ENCODE measurements around the gene HSPB8. TPM values are rescaled to one million over a fixed set of nuclear protein-coding genes. Genes with fewer than 3 reads are reported as not detected.

Gene HSPB8
- total and polyA plus RNA-seq, 8 donors = 17.3 to 253 (median 59.6) TPM

GRCh38 chr12:119147847-119148448, 30.8 kb upstream of the HSPB8 start:
- peaks cover 0 to 11% (median 0%) of the 10 kb centered on the region in 3 donors for H3K27me3 ChIP-seq
- H3K9me3 ChIP-seq = peaks cover 0 to 18% (median 12%) of the 10 kb centered on the region in 4 donors
- DNase-seq = no peak
- TF ChIP-seq POLR2A (IDR thresholded peaks at IDR 0.05) (no peak), CTCF (IDR thresholded peaks at IDR 0.05) (no peak), EP300 (IDR thresholded peaks at IDR 0.05) (no peak)
- WGBS, 5 donors = 64 to 75% (median 72%) methylated on average over 2 of the region's 2 CpGs
- H3K36me3 ChIP-seq = no peaks in the 10 kb centered on the region
- no peak overlapping the region for H3K4me3 ChIP-seq
- intact Hi-C loops (cut with DNase I; ENCODE audit: low total_unique reads) = no loop called here
- no peaks in the 10 kb centered on the region for H3K4me1 ChIP-seq
- no peak overlapping the region for H3K27ac ChIP-seq

- no peak for TF ChIP-seq CTCF (IDR thresholded peaks at IDR 0.05)
- no peak for TF ChIP-seq POLR2AphosphoS5 (IDR thresholded peaks at IDR 0.05)
- TF ChIP-seq EP300 (IDR thresholded peaks at IDR 0.05) = no peak
- no peak for TF ChIP-seq POLR2A (IDR thresholded peaks at IDR 0.05)
- no peak overlapping the region for H3K27ac ChIP-seq
- WGBS, 5 donors = 83 to 95% (median 88%) methylated on average over 7 of the region's 7 CpGs
Measured at GRCh38 chr12:119149270-119149669, 29.5 kb upstream of the HSPB8 start.

GRCh38 chr12:119151445-119152026, 27.2 kb upstream of the HSPB8 start:
- intact Hi-C loops (cut with DNase I; ENCODE audit: low total_unique reads) = no loop called here
- Histone ChIP-seq H3K27me3 (peaks cover 0 to 23% (median 10%) of the 10 kb centered on the region in 3 donors), H3K36me3 (no peaks in the 10 kb centered on the region), H3K27ac (no peak overlapping the region), H3K4me1 (peaks cover 0 to 5% (median 0%) of the 10 kb centered on the region in 4 donors), H3K9me3 (peaks cover 0 to 24% (median 17%) of the 10 kb centered on the region in 4 donors), H3K4me3 (no peak overlapping the region)
- TF ChIP-seq POLR2AphosphoS5 (IDR thresholded peaks at IDR 0.05) (no peak), POLR2A (IDR thresholded peaks at IDR 0.05) (no peak), EP300 (IDR thresholded peaks at IDR 0.05) (no peak), CTCF (IDR thresholded peaks at IDR 0.05) (no peak)
- DNase-seq = no peak
- WGBS, 5 donors = 81 to 100% (median 88%) methylated on average over 1 of the region's 1 CpG

More at GRCh38 chr12:119149270-119149669, 29.5 kb upstream of the HSPB8 start:
- no peak for DNase-seq
- Histone ChIP-seq H3K36me3 (no peaks in the 10 kb centered on the region), H3K4me1 (peaks cover 0 to 5% (median 0%) of the 10 kb centered on the region in 4 donors), H3K9me3 (peaks cover 0 to 24% (median 15%) of the 10 kb centered on the region in 4 donors), H3K27me3 (peaks cover 0 to 23% (median 9%) of the 10 kb centered on the region in 3 donors), H3K4me3 (no peak overlapping the region)
- intact Hi-C loops (cut with DNase I; ENCODE audit: low total_unique reads) = no loop called here

GRCh38 chr12:119153477-119154434, 25.0 kb upstream of the HSPB8 start:
- Histone ChIP-seq H3K9me3 (peaks cover 0 to 24% (median 17%) of the 10 kb centered on the region in 4 donors), H3K4me3 (no peak overlapping the region), H3K36me3 (no peaks in the 10 kb centered on the region), H3K4me1 (peaks cover 0 to 5% (median 0%) of the 10 kb centered on the region in 4 donors), H3K27me3 (peaks cover 0 to 25% (median 10%) of the 10 kb centered on the region in 3 donors), H3K27ac (no peak overlapping the region)
- intact Hi-C loops (cut with DNase I; ENCODE audit: low total_unique reads) = no loop called here
- DNase-seq = peak; percentile 72 to 77
- TF ChIP-seq CTCF (IDR thresholded peaks at IDR 0.05) (no peak), POLR2AphosphoS5 (IDR thresholded peaks at IDR 0.05) (no peak), POLR2A (IDR thresholded peaks at IDR 0.05) (no peak), EP300 (IDR thresholded peaks at IDR 0.05) (no peak)
- 25 to 56% (median 31%) methylated on average over 34 to 49 of the region's 49 CpGs for WGBS, 5 donors
